ENCODE data around the gene OLFML2A.

The OLFML2A gene

GRCh38 chr9:124778575-124779367 is 1.8 kb downstream of the OLFML2A start:
- no peak for DNase-seq (ENCODE audit: low spot score)

DNA sequence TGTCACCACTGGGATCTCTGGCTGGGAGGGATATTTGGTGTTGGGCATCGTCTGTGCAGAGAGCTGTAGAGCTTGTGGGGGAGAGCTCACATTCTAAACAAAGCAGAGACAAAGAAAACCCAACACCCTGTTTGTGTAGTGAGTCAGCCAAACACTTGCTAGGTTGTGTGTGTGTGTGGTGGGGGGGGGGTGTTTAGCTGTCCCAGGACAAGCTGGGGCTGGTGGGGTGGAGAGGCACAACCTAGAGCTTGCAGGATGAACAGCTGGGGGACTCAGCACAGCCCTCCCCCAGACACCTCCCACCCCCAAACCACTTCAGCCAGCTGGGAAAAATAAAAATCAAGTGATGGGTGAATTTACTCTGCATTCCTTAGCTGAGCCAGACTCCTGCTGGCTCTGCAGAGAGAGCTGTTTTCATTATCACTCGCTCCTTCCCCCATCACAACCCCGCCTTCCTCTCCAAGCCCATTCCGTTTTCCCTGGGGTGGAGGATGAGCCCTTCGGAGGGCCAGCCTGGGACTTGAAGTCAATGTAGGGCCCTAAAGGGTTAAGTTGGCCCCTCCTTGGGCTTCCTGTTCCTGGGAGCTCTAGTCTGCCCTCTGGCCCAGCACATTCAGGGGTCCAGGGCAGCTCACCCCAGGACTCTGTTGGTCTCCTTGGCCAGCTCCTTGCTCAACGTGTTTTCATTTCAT is 2.6 kb downstream of the OLFML2A start:
- peak; percentile 87 for DNase-seq (ENCODE audit: low spot score)

- DNase-seq (ENCODE audit: low spot score), result no peak
Observed at GRCh38 chr9:124780060-124780756, 3.3 kb downstream of the OLFML2A start.

GRCh38 chr9:124780757-124781151 is 3.8 kb downstream of the OLFML2A start:
- no peak for DNase-seq (ENCODE audit: low spot score)

DNA sequence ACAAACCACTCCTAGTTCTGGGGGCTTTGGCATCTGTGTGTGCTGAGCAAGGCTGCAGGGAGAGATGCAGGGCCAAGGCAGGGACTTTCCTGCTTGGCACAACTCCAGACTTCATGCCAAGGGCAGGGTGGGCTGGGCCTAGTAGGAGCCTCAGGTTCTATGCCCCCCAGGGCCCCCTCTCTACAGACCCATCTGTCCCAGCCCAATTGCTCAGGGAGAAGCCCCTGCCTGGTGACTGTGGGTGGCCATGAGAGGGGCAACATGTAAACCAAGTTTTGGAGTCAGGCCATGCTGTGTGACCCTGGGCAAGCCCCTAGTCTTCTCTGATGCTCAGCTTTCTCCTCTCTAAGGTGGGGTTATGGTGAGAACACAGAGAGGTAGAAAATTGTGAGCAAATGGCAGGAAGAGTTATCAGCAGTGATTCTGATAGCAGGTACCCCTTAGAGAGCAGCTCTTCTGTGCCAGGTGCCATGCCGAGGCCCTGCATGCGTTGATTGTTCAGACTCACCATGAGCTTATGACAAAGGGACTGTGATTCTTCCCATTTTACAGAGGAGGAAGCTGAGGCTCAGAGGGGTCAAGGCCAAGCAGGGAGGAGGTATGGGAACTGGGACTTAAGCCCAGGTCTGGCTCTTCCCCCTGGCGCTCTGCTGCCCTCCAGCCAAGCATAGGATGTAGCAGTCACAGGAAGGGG is 5.2 kb downstream of the OLFML2A start:
- DNase-seq (ENCODE audit: low spot score), result no peak

DNA sequence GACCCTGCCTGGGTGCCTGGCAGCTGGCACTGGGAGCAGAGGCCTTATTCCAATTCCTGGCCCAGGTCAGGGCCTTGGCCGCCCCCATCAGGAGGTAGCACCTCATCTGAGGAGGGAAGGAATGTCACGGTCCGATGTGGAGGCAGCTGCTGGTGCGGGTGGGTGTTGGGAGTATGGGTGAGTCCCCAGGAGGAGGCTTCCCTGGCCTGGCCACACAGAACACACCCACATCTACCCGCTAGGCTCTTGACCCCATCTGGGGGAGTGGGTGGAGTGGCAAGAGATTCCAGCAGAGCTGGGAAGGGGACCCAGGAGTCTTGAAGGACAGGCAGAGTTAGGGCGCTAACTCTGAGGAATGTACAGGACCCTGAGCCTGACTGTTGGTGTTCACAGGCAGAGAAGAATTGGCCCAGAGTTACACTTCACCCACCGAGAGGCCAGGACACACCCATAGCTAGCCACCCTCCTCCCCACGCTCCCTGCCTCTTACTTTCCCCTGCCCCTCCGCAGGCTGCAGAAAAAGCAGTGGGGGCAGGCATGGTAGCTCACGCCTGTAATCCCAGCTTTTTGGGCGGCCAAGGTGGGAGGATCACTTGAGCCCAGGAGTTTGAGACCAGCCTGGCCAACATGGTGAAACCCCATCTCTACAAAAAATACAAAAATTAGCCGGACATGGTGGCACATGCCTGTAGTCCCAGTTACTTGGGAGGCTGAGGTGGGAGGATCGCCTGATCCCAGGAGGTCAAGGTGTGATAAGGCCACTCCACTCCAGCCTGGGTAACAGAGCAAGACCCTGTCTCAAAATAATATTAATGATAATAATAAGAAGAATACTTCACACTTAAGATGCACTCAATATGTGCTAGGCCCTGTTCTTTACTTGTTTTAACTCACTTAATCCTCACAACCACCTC is 6.0 kb downstream of the OLFML2A start:
- no peak for DNase-seq (ENCODE audit: low spot score)

GRCh38 chr9:124783830-124784229 is 6.9 kb downstream of the OLFML2A start:
- no peak for DNase-seq (ENCODE audit: low spot score)

DNA sequence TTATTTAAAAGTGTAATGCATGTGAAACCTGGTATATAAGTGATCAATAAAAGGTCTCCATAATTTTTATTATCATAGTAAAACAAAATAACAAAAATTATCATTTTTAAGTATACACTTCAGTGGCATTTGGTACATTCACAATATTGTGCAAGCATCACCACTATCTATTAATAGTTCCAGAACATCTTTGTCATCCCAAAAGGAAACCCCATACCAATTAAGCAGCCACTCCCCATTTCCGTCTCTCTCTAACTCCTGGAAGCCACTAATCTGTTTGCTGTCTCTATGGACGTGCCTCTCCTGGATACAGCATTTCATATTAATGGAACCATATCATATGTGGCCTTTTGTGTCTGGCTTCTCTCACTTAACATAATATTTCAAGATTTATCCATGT is 7.6 kb downstream of the OLFML2A start:
- DNase-seq (ENCODE audit: low spot score), result no peak

DNA sequence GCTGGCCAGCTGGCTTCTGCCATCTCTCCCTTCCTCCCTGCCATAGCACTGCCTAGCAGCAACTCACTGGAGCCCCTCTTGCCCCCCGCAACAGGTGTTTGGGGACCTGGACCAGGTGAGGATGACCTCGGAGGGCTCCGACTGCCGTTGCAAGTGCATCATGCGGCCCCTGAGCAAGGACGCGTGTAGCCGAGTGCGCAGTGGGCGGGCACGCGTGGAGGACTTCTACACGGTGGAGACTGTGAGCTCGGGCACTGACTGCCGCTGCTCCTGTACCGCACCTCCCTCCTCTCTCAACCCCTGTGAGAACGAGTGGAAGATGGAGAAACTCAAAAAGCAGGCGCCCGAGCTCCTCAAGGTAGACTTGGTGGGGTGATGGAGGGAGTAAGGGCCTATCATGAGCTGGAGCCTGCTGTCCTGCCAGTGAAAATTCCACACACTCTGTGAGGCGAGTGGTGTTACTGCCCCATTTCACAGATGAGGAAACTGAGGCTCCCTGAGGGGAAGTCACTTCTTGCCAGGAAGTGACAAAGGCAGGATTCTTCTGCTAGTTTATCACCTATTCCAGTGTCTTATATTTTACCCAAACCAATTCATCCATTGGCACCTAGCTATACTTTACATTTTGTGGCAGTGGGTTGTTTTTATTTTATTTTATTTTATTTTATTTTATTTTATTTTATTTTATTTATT is 10.1 kb downstream of the OLFML2A start:
- no peak for DNase-seq (ENCODE audit: low spot score)

- no peak for DNase-seq (ENCODE audit: low spot score)
Observed at GRCh38 chr9:124788542-124789217, 11.7 kb downstream of the OLFML2A start.

DNA sequence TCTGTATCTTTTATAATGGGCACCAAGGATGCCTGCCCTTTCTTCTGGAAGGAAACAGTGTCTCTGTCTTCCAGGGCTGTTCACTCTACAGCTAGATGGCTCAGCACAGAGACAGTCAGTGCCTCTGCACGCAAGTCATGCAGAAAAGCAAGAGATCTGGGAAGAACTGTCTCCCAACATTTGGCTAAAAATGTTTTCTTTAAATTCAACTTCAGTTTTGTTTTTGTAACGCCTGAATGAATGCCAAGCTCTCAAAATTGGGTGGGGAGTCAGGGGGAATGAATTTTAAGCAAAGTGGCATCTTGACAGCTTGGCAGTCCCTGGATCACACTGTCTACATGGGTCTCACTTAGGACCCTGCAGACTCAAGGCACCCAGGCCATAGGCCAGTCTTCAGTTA is 12.6 kb downstream of the OLFML2A start:
- no peak for DNase-seq (ENCODE audit: low spot score)

DNA sequence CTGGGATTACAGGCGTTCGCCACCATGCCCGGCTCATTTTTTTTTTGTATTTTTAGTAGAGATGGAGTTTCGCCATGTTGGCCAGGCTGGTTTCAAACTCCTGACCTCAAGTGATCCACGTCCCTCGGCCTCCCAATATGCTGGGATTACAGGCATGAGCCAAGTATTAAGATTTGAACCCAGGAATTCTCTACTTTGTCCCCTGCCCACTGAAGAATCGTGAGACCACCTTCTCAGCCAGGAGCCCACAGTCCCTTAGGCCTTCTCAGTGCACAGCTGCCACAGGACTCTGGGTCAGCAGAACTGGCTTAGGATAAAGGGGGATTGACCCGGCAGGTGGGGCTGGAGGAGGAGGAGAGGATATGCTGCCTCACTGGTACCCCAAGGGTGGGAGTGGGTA is 13.4 kb downstream of the OLFML2A start:
- DNase-seq (ENCODE audit: low spot score), result no peak

- no peak for DNase-seq (ENCODE audit: low spot score)
Observed at GRCh38 chr9:124790801-124791505, 14.0 kb downstream of the OLFML2A start.

DNA sequence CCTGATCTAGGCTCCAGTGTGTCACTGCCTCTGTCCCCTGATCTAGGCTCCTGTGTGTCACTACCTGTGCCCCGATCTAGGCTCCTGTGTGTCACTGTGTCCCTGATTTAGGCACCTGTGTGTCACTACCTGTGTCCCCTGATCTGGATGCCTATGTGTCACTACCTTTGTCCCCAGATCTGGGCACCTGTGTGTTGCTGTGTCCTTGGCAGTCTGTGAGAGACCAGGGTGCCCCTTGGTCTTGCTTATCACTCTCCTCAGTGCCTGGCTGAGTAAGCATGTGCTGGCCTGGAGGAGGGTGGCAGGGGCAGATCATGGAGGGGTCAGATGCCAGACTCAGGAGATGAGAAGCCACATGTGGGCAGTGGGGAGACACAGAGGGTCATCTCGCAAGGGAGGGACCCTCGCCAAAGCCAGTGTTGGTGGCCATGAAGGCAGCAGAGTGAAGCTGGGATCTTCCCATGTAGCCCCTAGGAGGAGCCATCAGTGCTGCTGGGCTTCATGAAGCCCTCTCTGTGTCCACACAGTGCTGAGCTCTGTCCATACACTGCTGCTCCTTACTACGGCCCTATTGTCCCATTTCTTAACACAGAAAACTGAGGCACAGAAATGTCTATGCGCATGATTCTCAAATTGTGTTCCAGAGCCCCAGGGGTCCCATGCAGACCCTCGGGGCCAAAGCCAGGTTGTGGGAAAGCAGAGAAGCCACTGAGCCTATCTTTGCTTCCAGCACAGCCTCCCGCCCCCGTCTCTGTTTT is 15.5 kb downstream of the OLFML2A start:
- DNase-seq (ENCODE audit: low spot score), result no peak

GRCh38 chr9:124793015-124793541 is 16.1 kb downstream of the OLFML2A start:
- no peak for DNase-seq (ENCODE audit: low spot score)

GRCh38 chr9:124794902-124795491 is 18.1 kb downstream of the OLFML2A start:
- DNase-seq (ENCODE audit: low spot score), result no peak

- DNase-seq (ENCODE audit: low spot score), result no peak
Observed at GRCh38 chr9:124795881-124796431, 19.0 kb downstream of the OLFML2A start.

Data from AG08396 (cell line).